D721Med (cell line): ENCODE results near the gene VIP.

Experiments used
- DNase-seq: peaks from one replicate; pipeline ENCODE4 v3.0.0; 2011; ENCODE audit warnings: low spot score; ENCODE audit not compliant: insufficient read length
- FAIRE-seq: peaks from 2 replicates; lab custom pipeline; 2011; peaks lifted over from hg19 to GRCh38; lab: Jason Lieb, UNC
- CTCF ChIP-seq: IDR thresholded peaks from 2 replicates; pipeline ENCODE4 v1.5.1; 2012; ENCODE audit warnings: mild to moderate bottlenecking, control low read depth; ENCODE audit not compliant: insufficient read depth; ENCODE audit errors: missing control alignments

VIP gene

GRCh38 chr6:152746172-152746553, 4.4 kb upstream of the VIP start:
- FAIRE-seq, result no peak
- DNase-seq, result no peak
- TF ChIP-seq CTCF, result no peak

DNA sequence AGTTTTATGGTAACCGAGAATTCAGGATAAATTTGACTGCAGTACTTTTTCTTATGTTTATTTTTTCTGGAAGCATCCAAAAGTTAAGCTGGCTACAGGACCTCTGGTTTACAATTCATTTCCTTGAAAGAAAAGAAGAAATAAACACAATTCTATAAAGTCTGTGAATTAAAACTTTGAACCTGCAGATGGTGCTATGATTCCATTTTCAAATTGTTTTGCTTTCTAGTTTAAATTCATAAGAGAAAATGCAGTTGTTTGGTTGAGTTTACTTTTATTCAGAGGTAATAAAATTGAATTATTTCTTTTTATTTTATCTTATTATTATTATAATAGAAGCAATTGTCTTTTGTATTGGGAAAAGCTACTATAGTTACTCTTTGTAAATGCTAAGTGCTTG, 1.8 kb upstream of the VIP start:
- peak; percentile 39 for TF ChIP-seq CTCF
- DNase-seq (no peak), FAIRE-seq (no peak)

DNA sequence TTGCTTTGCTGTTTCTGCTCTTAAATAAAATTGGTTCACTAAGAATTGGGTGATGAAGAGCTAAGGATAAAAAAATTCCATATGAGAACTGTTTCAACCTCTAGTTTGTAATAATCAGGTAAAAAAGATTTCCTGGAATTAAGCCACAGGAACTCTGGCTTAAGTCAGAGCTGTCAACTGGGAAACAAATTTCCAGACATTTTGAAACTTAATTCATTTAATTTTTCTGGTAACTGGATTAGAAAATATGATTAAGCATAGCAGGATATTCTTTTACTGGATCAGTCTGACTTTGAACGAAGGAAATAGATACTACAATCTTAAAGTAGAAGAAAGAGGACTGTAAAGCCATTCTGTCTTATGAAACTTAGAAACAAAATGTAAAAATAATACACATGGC, 1.3 kb upstream of the VIP start:
- no peak for FAIRE-seq
- no peak for TF ChIP-seq CTCF
- no peak for DNase-seq

DNA sequence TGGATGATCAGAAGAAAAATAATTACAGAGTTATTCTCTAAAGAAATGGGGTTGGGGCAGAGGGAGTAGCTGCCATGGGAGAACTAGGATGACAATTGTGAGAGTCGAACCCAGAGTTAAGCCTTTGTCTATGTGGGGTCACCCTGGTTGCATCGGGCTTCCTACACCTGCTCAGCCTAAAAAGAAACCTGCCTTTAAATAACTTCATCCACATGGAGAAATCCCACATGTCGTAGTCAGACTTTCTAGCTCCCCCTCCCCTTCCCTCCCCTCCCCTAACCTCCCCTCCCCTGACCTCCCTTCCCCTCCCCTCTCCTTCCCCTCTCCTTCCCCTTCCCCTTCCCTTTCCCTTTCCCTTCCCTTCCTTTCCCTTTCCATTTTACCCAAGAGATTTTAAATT, 14.7 kb downstream of the VIP start:
- FAIRE-seq (no peak), DNase-seq (no peak)

GRCh38 chr6:152769159-152769558, 18.6 kb downstream of the VIP start:
- DNase-seq (no peak), FAIRE-seq (no peak)
- no peak for TF ChIP-seq CTCF

More for the DNA sequence above, 14.7 kb downstream of the VIP start:
- no peak for TF ChIP-seq CTCF

DNA sequence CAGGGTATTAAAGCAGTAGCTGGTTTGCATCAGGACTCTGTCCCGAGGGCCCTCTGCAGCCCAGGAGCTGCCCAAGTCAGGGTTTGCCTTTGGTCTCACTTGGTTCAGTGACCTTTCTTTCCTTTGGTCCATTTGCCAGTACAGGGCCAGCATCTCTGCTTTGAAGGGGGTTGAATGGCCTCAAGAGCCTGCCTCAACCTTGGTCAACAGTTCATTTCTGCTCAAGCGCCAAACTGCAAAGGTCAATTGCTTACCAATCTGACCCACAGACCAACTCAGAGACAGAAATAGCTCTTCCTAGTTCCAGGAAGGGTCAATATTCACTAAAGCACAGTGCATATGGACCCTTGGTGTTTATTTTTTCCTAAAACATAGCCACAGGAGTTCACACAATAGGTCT, 19.4 kb downstream of the VIP start:
- no peak for FAIRE-seq
- no peak for TF ChIP-seq CTCF

DNA sequence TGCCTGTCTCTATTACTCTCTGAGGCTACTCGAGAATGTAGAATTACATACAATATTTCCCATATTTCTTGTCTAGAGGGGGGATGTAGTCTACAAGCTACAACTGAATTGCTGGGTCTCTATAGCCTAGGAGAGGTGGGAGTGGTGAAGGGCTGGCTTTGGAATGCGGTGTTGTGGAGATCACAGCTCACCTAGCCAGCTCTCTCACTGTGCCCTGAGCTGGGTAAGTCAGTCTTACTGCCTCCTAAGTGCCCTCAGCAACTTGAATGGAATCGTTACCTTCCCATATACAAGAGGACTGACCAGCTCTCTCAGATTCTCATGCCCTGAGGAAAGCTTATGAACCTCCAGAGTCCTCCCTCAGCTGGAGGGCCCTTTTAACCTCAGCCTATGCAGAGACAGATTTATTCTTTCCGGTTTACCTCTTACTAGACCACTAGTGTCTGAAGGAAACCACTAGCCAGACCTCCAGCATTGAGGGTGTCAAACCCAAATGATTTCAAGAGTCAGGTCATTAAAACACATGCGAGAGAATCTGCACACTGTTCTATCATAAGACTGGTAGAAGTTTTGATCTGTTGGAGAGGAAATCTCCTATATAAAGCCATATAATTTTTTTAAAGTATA, 20.6 kb downstream of the VIP start:
- FAIRE-seq, result no peak
- no peak for DNase-seq
- no peak for TF ChIP-seq CTCF

More for the DNA sequence above, 19.4 kb downstream of the VIP start:
- no peak for DNase-seq
